SK-N-SH treated with all-trans-retinoic acid at 6 μM for 48 hours (cell line): ENCODE results near the gene OR10K1.

Experiments used
- ATAC-seq: fragments of 200-7000 bp; cut with Tn5 transposase; 3 replicates; pipeline ENCODE4 v1.9.1; 2020; ENCODE audit warnings: mild to moderate bottlenecking, moderate library complexity
- ARNTL ChIP-seq: fragments of 450-650 bp; formaldehyde crosslinking; IDR thresholded peaks from 2 replicates; pipeline ENCODE4 v1.5.0; 2020; ENCODE audit warnings: low read depth, mild to moderate bottlenecking, moderate library complexity, borderline replicate concordance
- BACH2 ChIP-seq: fragments of 250-450 bp; sonication (Bioruptor Pico); IDR thresholded peaks from 2 replicates; pipeline ENCODE4 v1.9.0; 2021; ENCODE audit warnings: mild to moderate bottlenecking, borderline replicate concordance
- CSDC2 ChIP-seq: fragments of 250-450 bp; sonication (Bioruptor Pico); IDR thresholded peaks from 2 replicates; pipeline ENCODE4 v1.5.0; 2020; ENCODE audit warnings: mild to moderate bottlenecking, moderate library complexity
- ESRRG ChIP-seq: fragments of 250-450 bp; sonication (Bioruptor Pico); IDR thresholded peaks from 2 replicates; pipeline ENCODE4 v1.6.1; 2021; ENCODE audit warnings: mild to moderate bottlenecking
- GLIS3 ChIP-seq: fragments of 250-450 bp; sonication (Bioruptor Pico); IDR thresholded peaks from 2 replicates; pipeline ENCODE4 v1.5.0; 2020; ENCODE audit warnings: mild to moderate bottlenecking, moderate library complexity
- ISL1 ChIP-seq: fragments of 250-450 bp; sonication (Bioruptor Pico); IDR thresholded peaks from 2 replicates; pipeline ENCODE4 v2.1.2; 2022; ENCODE audit warnings: mild to moderate bottlenecking, moderate library complexity
- OSR1 ChIP-seq: fragments of 250-450 bp; sonication (Bioruptor Pico); IDR thresholded peaks from 2 replicates; pipeline ENCODE4 v1.8.0; 2022; ENCODE audit warnings: moderate library complexity, mild to moderate bottlenecking, inconsistent platforms
- PPARA ChIP-seq: fragments of 250-450 bp; sonication (Bioruptor Pico); IDR thresholded peaks from 2 replicates; pipeline ENCODE4 v1.5.0; 2020; ENCODE audit warnings: mild to moderate bottlenecking, borderline replicate concordance
- RARB ChIP-seq: fragments of 250-450 bp; sonication (Bioruptor Pico); IDR thresholded peaks from 2 replicates; pipeline ENCODE4 v1.8.0; 2021; ENCODE audit warnings: mild to moderate bottlenecking, moderate library complexity
- SNAI2 ChIP-seq: fragments of 250-450 bp; sonication (Bioruptor Pico); IDR thresholded peaks from 2 replicates; pipeline ENCODE4 v1.5.0; 2020; ENCODE audit warnings: mild to moderate bottlenecking, moderate library complexity
- TCF4 ChIP-seq: fragments of 250-450 bp; sonication (Bioruptor Pico); IDR thresholded peaks from 2 replicates; pipeline ENCODE4 v1.8.0; 2021; ENCODE audit warnings: mild to moderate bottlenecking, moderate library complexity, borderline replicate concordance
- TOX ChIP-seq: fragments of 250-450 bp; sonication (Bioruptor Pico); IDR thresholded peaks from 2 replicates; pipeline ENCODE4 v1.8.0; 2021; ENCODE audit warnings: mild to moderate bottlenecking, moderate library complexity, borderline replicate concordance
- ZC3H10 ChIP-seq: fragments of 250-450 bp; sonication (Bioruptor Pico); IDR thresholded peaks from 2 replicates; pipeline ENCODE4 v1.5.1; 2021; ENCODE audit warnings: mild to moderate bottlenecking, moderate library complexity
- ZFP3 ChIP-seq: fragments of 250-450 bp; sonication (Bioruptor Pico); IDR thresholded peaks from 2 replicates; pipeline ENCODE4 v1.5.0; 2020; ENCODE audit warnings: mild to moderate bottlenecking, moderate library complexity
- ZFP30 ChIP-seq: fragments of 450-650 bp; formaldehyde crosslinking; IDR thresholded peaks from 2 replicates; pipeline ENCODE4 v1.5.0; 2022; ENCODE audit warnings: mild to moderate bottlenecking, moderate library complexity
- ZNF565 ChIP-seq: fragments of 450-650 bp; formaldehyde crosslinking; conservative IDR thresholded peaks from 2 replicates; pipeline ENCODE4 v1.5.0; 2020; ENCODE audit warnings: low read depth, mild to moderate bottlenecking, moderate library complexity
- ZNF70 ChIP-seq: fragments of 450-650 bp; formaldehyde crosslinking; IDR thresholded peaks from 2 replicates; pipeline ENCODE4 v1.5.0; 2020; ENCODE audit warnings: mild to moderate bottlenecking, moderate library complexity
- ZNF8 ChIP-seq: fragments of 450-650 bp; formaldehyde crosslinking; IDR thresholded peaks from 2 replicates; pipeline ENCODE4 v1.5.0; 2020; ENCODE audit warnings: mild to moderate bottlenecking, moderate library complexity
- TF ChIP-seq, protein P1 (sequence below): fragments of 250-450 bp; sonication (Bioruptor Pico); IDR thresholded peaks from 2 replicates; pipeline ENCODE4 v1.5.0; 2020; ENCODE audit warnings: mild to moderate bottlenecking, moderate library complexity
- TF ChIP-seq, protein P2 (sequence below): fragments of 250-450 bp; sonication (Bioruptor Pico); IDR thresholded peaks from 2 replicates; pipeline ENCODE4 v1.8.0; 2020; ENCODE audit warnings: mild to moderate bottlenecking, moderate library complexity, borderline replicate concordance
- TF ChIP-seq, protein P3 (sequence below): fragments of 250-450 bp; sonication (Bioruptor Pico); IDR thresholded peaks from 2 replicates; pipeline ENCODE4 v1.5.1; 2020; ENCODE audit warnings: low read depth, mild to moderate bottlenecking, moderate library complexity
- TF ChIP-seq, protein P4 (sequence below): fragments of 250-450 bp; sonication (Bioruptor Pico); IDR thresholded peaks from 2 replicates; pipeline ENCODE4 v1.8.0; 2021; ENCODE audit warnings: low read depth, mild to moderate bottlenecking, moderate library complexity, borderline replicate concordance

OR10K1 gene

DNA sequence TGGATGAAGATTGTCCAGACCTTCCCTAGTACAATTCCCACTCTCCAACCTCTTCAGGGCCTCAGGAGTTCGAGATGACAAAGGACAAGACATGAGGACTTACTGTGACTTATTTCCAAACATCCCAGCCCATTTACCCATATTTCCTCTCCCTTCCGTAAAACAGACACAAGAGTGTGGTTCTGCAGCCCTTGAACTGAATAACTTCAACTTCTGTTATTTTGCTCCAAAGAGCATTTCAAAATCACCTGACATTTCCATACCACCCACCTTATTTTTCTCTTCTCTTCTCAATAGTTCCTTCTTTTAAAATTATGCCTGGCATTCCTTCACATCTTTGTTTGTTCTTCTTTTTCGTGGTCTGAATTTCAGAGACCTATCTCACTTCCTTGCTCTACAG is 26.9 kb upstream of the OR10K1 start (continued):
- TF ChIP-seq, protein P1, sequence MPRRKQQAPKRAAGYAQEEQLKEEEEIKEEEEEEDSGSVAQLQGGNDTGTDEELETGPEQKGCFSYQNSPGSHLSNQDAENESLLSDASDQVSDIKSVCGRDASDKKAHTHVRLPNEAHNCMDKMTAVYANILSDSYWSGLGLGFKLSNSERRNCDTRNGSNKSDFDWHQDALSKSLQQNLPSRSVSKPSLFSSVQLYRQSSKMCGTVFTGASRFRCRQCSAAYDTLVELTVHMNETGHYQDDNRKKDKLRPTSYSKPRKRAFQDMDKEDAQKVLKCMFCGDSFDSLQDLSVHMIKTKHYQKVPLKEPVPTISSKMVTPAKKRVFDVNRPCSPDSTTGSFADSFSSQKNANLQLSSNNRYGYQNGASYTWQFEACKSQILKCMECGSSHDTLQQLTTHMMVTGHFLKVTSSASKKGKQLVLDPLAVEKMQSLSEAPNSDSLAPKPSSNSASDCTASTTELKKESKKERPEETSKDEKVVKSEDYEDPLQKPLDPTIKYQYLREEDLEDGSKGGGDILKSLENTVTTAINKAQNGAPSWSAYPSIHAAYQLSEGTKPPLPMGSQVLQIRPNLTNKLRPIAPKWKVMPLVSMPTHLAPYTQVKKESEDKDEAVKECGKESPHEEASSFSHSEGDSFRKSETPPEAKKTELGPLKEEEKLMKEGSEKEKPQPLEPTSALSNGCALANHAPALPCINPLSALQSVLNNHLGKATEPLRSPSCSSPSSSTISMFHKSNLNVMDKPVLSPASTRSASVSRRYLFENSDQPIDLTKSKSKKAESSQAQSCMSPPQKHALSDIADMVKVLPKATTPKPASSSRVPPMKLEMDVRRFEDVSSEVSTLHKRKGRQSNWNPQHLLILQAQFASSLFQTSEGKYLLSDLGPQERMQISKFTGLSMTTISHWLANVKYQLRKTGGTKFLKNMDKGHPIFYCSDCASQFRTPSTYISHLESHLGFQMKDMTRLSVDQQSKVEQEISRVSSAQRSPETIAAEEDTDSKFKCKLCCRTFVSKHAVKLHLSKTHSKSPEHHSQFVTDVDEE = no peak

DNA sequence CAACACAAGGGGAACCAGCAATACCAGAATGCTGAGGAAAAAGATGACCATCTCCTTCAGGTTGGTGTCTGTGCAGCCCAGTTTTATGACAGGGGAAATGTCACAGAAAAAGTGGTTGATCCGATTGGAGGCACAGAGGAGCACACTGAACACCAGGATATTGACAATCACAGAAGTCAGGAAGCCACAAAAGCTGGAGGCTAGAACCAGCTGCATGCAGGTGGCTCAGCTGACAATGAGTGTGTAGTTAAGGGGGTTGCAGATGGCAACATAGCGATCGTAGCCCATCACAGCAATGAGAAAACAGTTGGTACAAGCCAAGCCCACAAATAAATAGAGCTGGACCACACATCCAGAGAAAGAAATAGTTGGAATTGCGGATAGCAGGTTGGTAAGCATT is 16.3 kb upstream of the OR10K1 start:
- TF ChIP-seq, protein P2, sequence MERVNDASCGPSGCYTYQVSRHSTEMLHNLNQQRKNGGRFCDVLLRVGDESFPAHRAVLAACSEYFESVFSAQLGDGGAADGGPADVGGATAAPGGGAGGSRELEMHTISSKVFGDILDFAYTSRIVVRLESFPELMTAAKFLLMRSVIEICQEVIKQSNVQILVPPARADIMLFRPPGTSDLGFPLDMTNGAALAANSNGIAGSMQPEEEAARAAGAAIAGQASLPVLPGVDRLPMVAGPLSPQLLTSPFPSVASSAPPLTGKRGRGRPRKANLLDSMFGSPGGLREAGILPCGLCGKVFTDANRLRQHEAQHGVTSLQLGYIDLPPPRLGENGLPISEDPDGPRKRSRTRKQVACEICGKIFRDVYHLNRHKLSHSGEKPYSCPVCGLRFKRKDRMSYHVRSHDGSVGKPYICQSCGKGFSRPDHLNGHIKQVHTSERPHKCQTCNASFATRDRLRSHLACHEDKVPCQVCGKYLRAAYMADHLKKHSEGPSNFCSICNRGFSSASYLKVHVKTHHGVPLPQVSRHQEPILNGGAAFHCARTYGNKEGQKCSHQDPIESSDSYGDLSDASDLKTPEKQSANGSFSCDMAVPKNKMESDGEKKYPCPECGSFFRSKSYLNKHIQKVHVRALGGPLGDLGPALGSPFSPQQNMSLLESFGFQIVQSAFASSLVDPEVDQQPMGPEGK (CRISPR knock-in tag) = no peak
- TF ChIP-seq SNAI2 (CRISPR knock-in tag) = no peak
- TF ChIP-seq ARNTL (CRISPR knock-in tag) = no peak
- TF ChIP-seq ZFP3 = no peak
- no peak for TF ChIP-seq TCF4
- TF ChIP-seq, protein P3, sequence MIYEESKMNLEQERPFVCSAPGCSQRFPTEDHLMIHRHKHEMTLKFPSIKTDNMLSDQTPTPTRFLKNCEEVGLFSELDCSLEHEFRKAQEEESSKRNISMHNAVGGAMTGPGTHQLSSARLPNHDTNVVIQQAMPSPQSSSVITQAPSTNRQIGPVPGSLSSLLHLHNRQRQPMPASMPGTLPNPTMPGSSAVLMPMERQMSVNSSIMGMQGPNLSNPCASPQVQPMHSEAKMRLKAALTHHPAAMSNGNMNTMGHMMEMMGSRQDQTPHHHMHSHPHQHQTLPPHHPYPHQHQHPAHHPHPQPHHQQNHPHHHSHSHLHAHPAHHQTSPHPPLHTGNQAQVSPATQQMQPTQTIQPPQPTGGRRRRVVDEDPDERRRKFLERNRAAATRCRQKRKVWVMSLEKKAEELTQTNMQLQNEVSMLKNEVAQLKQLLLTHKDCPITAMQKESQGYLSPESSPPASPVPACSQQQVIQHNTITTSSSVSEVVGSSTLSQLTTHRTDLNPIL (CRISPR knock-in tag) = no peak
- TF ChIP-seq, protein P1 = no peak
- no peak for TF ChIP-seq OSR1
- TF ChIP-seq BACH2 (CRISPR knock-in tag) = no peak
- TF ChIP-seq TOX = no peak
- no peak for TF ChIP-seq ZNF70 (CRISPR knock-in tag)
- TF ChIP-seq RARB (CRISPR knock-in tag) = no peak
- TF ChIP-seq ESRRG (CRISPR knock-in tag) = no peak
- TF ChIP-seq, all 23 proteins: peak for 0
- no peak for ATAC-seq

DNA sequence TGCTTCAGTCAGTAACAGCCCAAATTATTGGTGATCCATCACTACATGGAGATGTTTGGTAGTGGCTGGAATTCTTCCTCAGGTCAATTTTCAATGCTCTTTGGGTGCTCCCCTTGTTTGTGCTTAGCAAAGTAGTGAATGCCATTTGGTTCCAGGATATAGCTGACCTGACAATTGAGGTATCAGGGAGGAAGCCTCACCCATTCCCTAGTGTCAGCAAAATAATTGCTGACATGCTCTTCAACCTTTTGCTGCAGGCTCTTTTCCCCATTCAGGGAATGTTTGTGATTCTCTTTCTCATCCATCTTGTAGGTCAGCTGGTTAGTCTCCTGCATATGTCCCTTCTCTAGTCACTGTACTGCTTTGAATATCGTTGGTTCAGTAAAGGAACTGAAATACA is 7.1 kb upstream of the OR10K1 start:
- no peak for ATAC-seq
- TF ChIP-seq, protein P2 (CRISPR knock-in tag) = no peak
- TF ChIP-seq, protein P3 (CRISPR knock-in tag) = no peak
- TF ChIP-seq, protein P4, sequence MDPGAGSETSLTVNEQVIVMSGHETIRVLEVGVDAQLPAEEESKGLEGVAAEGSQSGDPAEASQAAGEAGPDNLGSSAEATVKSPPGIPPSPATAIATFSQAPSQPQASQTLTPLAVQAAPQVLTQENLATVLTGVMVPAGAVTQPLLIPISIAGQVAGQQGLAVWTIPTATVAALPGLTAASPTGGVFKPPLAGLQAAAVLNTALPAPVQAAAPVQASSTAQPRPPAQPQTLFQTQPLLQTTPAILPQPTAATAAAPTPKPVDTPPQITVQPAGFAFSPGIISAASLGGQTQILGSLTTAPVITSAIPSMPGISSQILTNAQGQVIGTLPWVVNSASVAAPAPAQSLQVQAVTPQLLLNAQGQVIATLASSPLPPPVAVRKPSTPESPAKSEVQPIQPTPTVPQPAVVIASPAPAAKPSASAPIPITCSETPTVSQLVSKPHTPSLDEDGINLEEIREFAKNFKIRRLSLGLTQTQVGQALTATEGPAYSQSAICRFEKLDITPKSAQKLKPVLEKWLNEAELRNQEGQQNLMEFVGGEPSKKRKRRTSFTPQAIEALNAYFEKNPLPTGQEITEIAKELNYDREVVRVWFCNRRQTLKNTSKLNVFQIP (CRISPR knock-in tag) = no peak
- no peak for TF ChIP-seq ISL1 (CRISPR knock-in tag)
- no peak for TF ChIP-seq ZNF565 (CRISPR knock-in tag)
- no peak for TF ChIP-seq PPARA (CRISPR knock-in tag)
- TF ChIP-seq CSDC2 (CRISPR knock-in tag) = no peak
- TF ChIP-seq ZC3H10 (CRISPR knock-in tag) = no peak
- no peak for TF ChIP-seq ZFP30 (CRISPR knock-in tag)
- TF ChIP-seq ZFP3 = no peak
- TF ChIP-seq GLIS3 (CRISPR knock-in tag) = no peak
- TF ChIP-seq ZNF70 (CRISPR knock-in tag) = no peak
- no peak for TF ChIP-seq SNAI2 (CRISPR knock-in tag)
- TF ChIP-seq RARB (CRISPR knock-in tag) = no peak
- TF ChIP-seq, protein P1 = no peak
- no peak for TF ChIP-seq ZNF8 (CRISPR knock-in tag)
- TF ChIP-seq ESRRG (CRISPR knock-in tag) = no peak
